22Rv1 (cell line): ENCODE measurements around the gene MACF1.
"Not testable (repeated sequence)": the region's sequence is repeated elsewhere in the genome, so short reads cannot be mapped to it uniquely, and the experiment has no call there.

Experiments
- H3K27ac ChIP-seq: fragments of 450-650 bp; 2 replicates; pipeline ENCODE4 v1.5.1; 2017
- CTCF ChIP-seq: fragments of 450-650 bp; IDR thresholded peaks from 2 replicates; pipeline ENCODE4 v1.5.1; 2017; ENCODE audit warnings: mild to moderate bottlenecking
- ZFX ChIP-seq: fragments of 450-650 bp; IDR thresholded peaks from 2 replicates; pipeline ENCODE4 v1.6.1; 2017; ENCODE audit warnings: antibody characterized with exemption, borderline replicate concordance

Gene MACF1

GRCh38 chr1:39470040-39470439 is 265.5 kb downstream of the MACF1 start:
- TF ChIP-seq CTCF: no peak
- no peak for TF ChIP-seq ZFX
- no peak overlapping the region for H3K27ac ChIP-seq

GRCh38 chr1:39472826-39473225 is 268.3 kb downstream of the MACF1 start:
- TF ChIP-seq ZFX (no peak), CTCF (no peak)
- no peak overlapping the region for H3K27ac ChIP-seq

- H3K27ac ChIP-seq: no peak overlapping the region
- no peak for TF ChIP-seq CTCF
- TF ChIP-seq ZFX: no peak
Observed at GRCh38 chr1:39473324-39473723, 268.8 kb downstream of the MACF1 start.

GRCh38 chr1:39474810-39475209 is 270.3 kb downstream of the MACF1 start:
- no peak overlapping the region for H3K27ac ChIP-seq
- TF ChIP-seq CTCF (no peak), ZFX (no peak)

- not testable (repeated sequence) for H3K27ac ChIP-seq
Observed at GRCh38 chr1:39475551-39475950, 271.1 kb downstream of the MACF1 start.

- TF ChIP-seq ZFX: no peak
- no peak for TF ChIP-seq CTCF
- H3K27ac ChIP-seq: no peak overlapping the region
Observed at GRCh38 chr1:39478126-39478915, 273.8 kb downstream of the MACF1 start.

- TF ChIP-seq ZFX (no peak), CTCF (no peak)
Observed at GRCh38 chr1:39481289-39481688, 276.8 kb downstream of the MACF1 start.

GRCh38 chr1:39483276-39483675 is 278.8 kb downstream of the MACF1 start:
- no peak for TF ChIP-seq ZFX
- no peak for TF ChIP-seq CTCF

More at GRCh38 chr1:39481289-39481688, 276.8 kb downstream of the MACF1 start:
- no peak overlapping the region for H3K27ac ChIP-seq

More at GRCh38 chr1:39483276-39483675, 278.8 kb downstream of the MACF1 start:
- no peak overlapping the region for H3K27ac ChIP-seq
